ENCODE measurements around the gene SNX19.
"Not testable (repeated sequence)": the region's sequence is repeated elsewhere in the genome, so short reads cannot be mapped to it uniquely, and the experiment has no call there.

DNA sequence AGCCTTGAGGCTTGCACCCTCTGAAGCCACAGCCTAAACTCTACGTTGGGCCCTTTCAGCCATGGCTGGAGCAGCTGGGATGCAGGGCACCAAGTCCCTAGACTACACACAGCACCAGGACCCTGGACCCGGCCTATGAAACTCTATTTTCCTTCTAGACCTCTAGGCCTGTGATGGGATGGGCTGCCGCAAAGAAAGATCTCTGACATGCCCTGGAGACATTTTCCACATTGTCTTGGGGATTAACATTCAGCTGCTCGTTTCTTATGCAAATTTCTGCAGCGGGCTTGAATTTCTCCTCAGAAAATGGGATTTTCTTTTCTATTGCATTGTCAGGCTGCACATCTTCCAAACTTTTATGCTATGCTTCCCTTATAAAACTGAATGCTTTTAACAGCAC, 4.3 kb upstream of the SNX19 start:
- TF ChIP-seq, protein P1, sequence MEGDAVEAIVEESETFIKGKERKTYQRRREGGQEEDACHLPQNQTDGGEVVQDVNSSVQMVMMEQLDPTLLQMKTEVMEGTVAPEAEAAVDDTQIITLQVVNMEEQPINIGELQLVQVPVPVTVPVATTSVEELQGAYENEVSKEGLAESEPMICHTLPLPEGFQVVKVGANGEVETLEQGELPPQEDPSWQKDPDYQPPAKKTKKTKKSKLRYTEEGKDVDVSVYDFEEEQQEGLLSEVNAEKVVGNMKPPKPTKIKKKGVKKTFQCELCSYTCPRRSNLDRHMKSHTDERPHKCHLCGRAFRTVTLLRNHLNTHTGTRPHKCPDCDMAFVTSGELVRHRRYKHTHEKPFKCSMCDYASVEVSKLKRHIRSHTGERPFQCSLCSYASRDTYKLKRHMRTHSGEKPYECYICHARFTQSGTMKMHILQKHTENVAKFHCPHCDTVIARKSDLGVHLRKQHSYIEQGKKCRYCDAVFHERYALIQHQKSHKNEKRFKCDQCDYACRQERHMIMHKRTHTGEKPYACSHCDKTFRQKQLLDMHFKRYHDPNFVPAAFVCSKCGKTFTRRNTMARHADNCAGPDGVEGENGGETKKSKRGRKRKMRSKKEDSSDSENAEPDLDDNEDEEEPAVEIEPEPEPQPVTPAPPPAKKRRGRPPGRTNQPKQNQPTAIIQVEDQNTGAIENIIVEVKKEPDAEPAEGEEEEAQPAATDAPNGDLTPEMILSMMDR (IDR thresholded peaks at IDR 0.05; ENCODE audit: insufficient read depth, low read length, poor library complexity, severe bottlenecking): not testable (repeated sequence)
- TF ChIP-seq EZH2phosphoT487 (conservative IDR thresholded peaks at IDR 0.05; ENCODE audit: low read length): not testable (repeated sequence)
